K562 (cell line): ENCODE measurements around the gene PCDHA7. TPM values are rescaled to one million over a fixed set of nuclear protein-coding genes. Genes with fewer than 3 reads are reported as not detected.

ENCODE experiments used
- ATAC-seq: fragments of 200-7000 bp; cut with Tn5 transposase; 3 replicates; pipeline ENCODE4 v1.9.1; 2020; ENCODE audit warnings: moderate library complexity
- BruUV-seq: library from RNA; stranded (reverse); fragments of 400-500 nt; replicated peaks from 2 replicates; lab custom pipeline; 2021; lab: Mats Ljungman, UMichigan
- CTCF ChIA-PET: fragments of 300-600 bp; formaldehyde crosslinking; extraction: SDS; loops from one replicate; lab custom pipeline; 2021; ENCODE audit warnings: low intra/inter-chr PET ratio; lab: Yijun Ruan, JAX
- POLR2A ChIA-PET: fragments of 300-600, 350-650 bp; sonication (Branson Sonifier 250); formaldehyde crosslinking; extraction: SDS; loops from one replicate; lab custom pipeline; 2021; ENCODE audit warnings: antibody characterized with exemption, inconsistent platforms; lab: Yijun Ruan, JAX
- DNase-seq, 4 experiments: peaks; one replicate each; pipeline versions ENCODE4 v3.0.0 to v3.0.0-alpha.2; 2011 to 2018; ENCODE audit warnings: low spot score in 3 of 4, mixed read lengths in 3 of 4; ENCODE audit errors: extremely low read depth in 1 of 4
- FAIRE-seq: peaks from 2 replicates; lab custom pipeline; 2011; peaks lifted over from hg19 to GRCh38; lab: Jason Lieb, UNC
- H2AFZ ChIP-seq: 2 replicates; pipeline ENCODE4 v1.6.0; 2011; ENCODE audit warnings: low read depth, low read length, control low read depth, inconsistent platforms
- H3K27ac ChIP-seq: fragments of 200-600 bp; 3 replicates; pipeline ENCODE4 v1.8.0; 2011; ENCODE audit warnings: low read depth, mild to moderate bottlenecking, control low read depth, inconsistent platforms, low read length, moderate library complexity, mixed read lengths; ENCODE audit errors: extremely low read depth
- H3K27me3 ChIP-seq, 2 experiments: fragments of 300-600 bp in 1 of 2; 2 replicates in 1 of 2; 3 replicates in 1 of 2; pipeline versions ENCODE4 v1.6.0 to v1.8.0; 2011; ENCODE audit warnings: inconsistent platforms in 2 of 2, low read length in 2 of 2, mild to moderate bottlenecking in 1 of 2, mixed read lengths in 1 of 2, moderate library complexity in 1 of 2; ENCODE audit not compliant: control insufficient read depth in 2 of 2, insufficient read depth in 2 of 2
- H3K36me3 ChIP-seq: fragments of 300-600 bp; 3 replicates; pipeline ENCODE4 v1.8.0; 2011; ENCODE audit warnings: mild to moderate bottlenecking, low read length, inconsistent platforms; ENCODE audit not compliant: control insufficient read depth, insufficient read depth
- H3K4me1 ChIP-seq, 2 experiments: fragments of 200-600 bp in 1 of 2; replicated peaks in 1 of 2; 2 replicates in 1 of 2; 3 replicates in 1 of 2; pipeline versions ENCODE4 v1.5.1 to v1.8.0; 2011; ENCODE audit warnings: inconsistent platforms in 2 of 2, low read length in 2 of 2, mild to moderate bottlenecking in 1 of 2, mixed read lengths in 1 of 2, moderate library complexity in 1 of 2; ENCODE audit not compliant: control insufficient read depth in 2 of 2, insufficient read depth in 2 of 2
- H3K4me2 ChIP-seq: 2 replicates; pipeline ENCODE4 v1.6.1; 2011; ENCODE audit warnings: low read length, control low read depth, inconsistent platforms, mixed read lengths; ENCODE audit not compliant: insufficient read depth
- H3K4me3 ChIP-seq: fragments of 200-600 bp; sonication (generic), shearing (Covaris generic); 2 replicates; pipeline ENCODE4 v1.5.1; 2016; ENCODE audit warnings: control low read depth, inconsistent platforms
- H3K79me2 ChIP-seq: fragments of 200-600 bp; 3 replicates; pipeline ENCODE4 v1.8.0; 2011; ENCODE audit warnings: low read length, inconsistent platforms; ENCODE audit not compliant: control insufficient read depth, insufficient read depth
- H3K9ac ChIP-seq, 2 experiments: 2 replicates each; pipeline versions ENCODE4 v1.6.0 to v1.6.1; 2011; ENCODE audit warnings: low read depth in 2 of 2, low read length in 2 of 2, control low read depth in 1 of 2, inconsistent platforms in 1 of 2, mild to moderate bottlenecking in 1 of 2, mixed read lengths in 1 of 2; ENCODE audit not compliant: insufficient read depth in 1 of 2
- H3K9me1 ChIP-seq: one replicate; pipeline ENCODE4 v1.6.0; 2011; ENCODE audit warnings: inconsistent platforms, mild to moderate bottlenecking, low read length, moderate library complexity; ENCODE audit not compliant: control insufficient read depth, insufficient read depth
- H3K9me3 ChIP-seq: replicated peaks from 2 replicates; pipeline ENCODE4 v1.5.1; 2011; ENCODE audit warnings: low read depth, low read length, inconsistent platforms; ENCODE audit not compliant: control insufficient read depth, insufficient read depth
- H4K20me1 ChIP-seq: replicated peaks from 2 replicates; pipeline ENCODE4 v1.6.1; 2011; ENCODE audit warnings: low read length, inconsistent platforms, mixed read lengths; ENCODE audit not compliant: control insufficient read depth, insufficient read depth
- EP400 ChIP-seq: fragments of 450-650 bp; IDR thresholded peaks from 2 replicates; pipeline ENCODE4 v1.6.1; 2017; ENCODE audit warnings: antibody characterized with exemption, mild to moderate bottlenecking, moderate library complexity
- GTF3C2 ChIP-seq: IDR thresholded peaks from 3 replicates; pipeline ENCODE4 v1.6.1; 2011; ENCODE audit warnings: borderline replicate concordance, mild to moderate bottlenecking, moderate library complexity; ENCODE audit not compliant: insufficient read length; ENCODE audit errors: extremely low read depth
- JUN ChIP-seq, 2 experiments: sonication (generic) in 1 of 2; formaldehyde crosslinking in 1 of 2; IDR thresholded peaks; 2 replicates each; pipeline versions ENCODE4 v1.6.1 to v1.8.0; 2012 to 2022; ENCODE audit warnings: borderline replicate concordance in 2 of 2, mild to moderate bottlenecking in 2 of 2, improper control_type of control experiment in 1 of 2, low read depth in 1 of 2, low read length in 1 of 2, missing genetic modification reagents in 1 of 2
- MBD2 ChIP-seq: sonication (generic); IDR thresholded peaks from 2 replicates; pipeline ENCODE4 v1.6.1; 2016; ENCODE audit warnings: low read depth, borderline replicate concordance
- MTA2 ChIP-seq: fragments of 450-650 bp; IDR thresholded peaks from 2 replicates; pipeline ENCODE4 v1.6.1; 2016; ENCODE audit warnings: low read depth
- SLC30A9 ChIP-seq: fragments of 250-450 bp; sonication (Bioruptor Pico); IDR thresholded peaks from 2 replicates; pipeline ENCODE4 v1.8.0; 2022; ENCODE audit warnings: mild to moderate bottlenecking, moderate library complexity
- TBP ChIP-seq: optimal IDR thresholded peaks from 2 replicates; pipeline ENCODE3; 2011; ENCODE audit warnings: low read depth, low read length, improper control_type of control experiment
- TRIM24 ChIP-seq, 2 experiments: fragments of 450-650 bp; IDR thresholded peaks; 2 replicates each; pipeline ENCODE4 v1.6.1; 2016
- USF1 ChIP-seq: sonication (generic); formaldehyde crosslinking; IDR thresholded peaks from 2 replicates; pipeline ENCODE4 v1.9.0; 2022; ENCODE audit warnings: mild to moderate bottlenecking, missing genetic modification reagents
- ZBTB8A ChIP-seq: fragments of 450-650 bp; IDR thresholded peaks from 2 replicates; pipeline ENCODE4 v1.6.1; 2018; ENCODE audit warnings: mild to moderate bottlenecking, moderate library complexity; ENCODE audit not compliant: partially characterized antibody
- ZNF146 ChIP-seq: IDR thresholded peaks from one replicate; pipeline ENCODE4 v1.6.1; 2018; ENCODE audit warnings: missing compliant biosample characterization; ENCODE audit not compliant: unreplicated experiment
- WGBS: fragments of 100-300 bp; shearing (Covaris generic); methylation state at CpG from one replicate; pipeline ENCODE4 v1.1.6; 2016; ENCODE audit warnings: low coverage, mixed read lengths; ENCODE audit not compliant: insufficient coverage; ENCODE audit errors: missing lambda C conversion rate; 5-methylcytosine and 5-hydroxymethylcytosine counted together
- in situ Hi-C: fragments of 300-500 bp; cut with MboI; formaldehyde crosslinking; loops from 4 replicates; pipeline ENCODE4 v1.15.0; 2018; ENCODE audit warnings: inconsistent platforms, mixed read lengths
- intact Hi-C: fragments of 100-400 bp; cut with micrococcal nuclease; formaldehyde crosslinking; loops from 2 replicates; pipeline ENCODE4 v1.14.2; 2022
- polyA plus RNA-seq, 8 experiments: library from polyadenylated mRNA; depleted of rRNA in 4 of 8; stranded (reverse) in 5 of 8; unstranded in 3 of 8; fragments of >200 nt; fragmentation: Nextera tagmentation in 2 of 8; fragmentation: Illumina TruSeq in 1 of 8; extraction: Ambion mirVana in 2 of 8; extraction: Trizol in 1 of 8; gene quantifications; 2 replicates each; pipeline versions ENCODE4 v1.2.1 to v1.2.3, GENCODE V29; 2011 to 2014; ENCODE audit warnings: inconsistent platforms in 1 of 8, missing spikeins in 1 of 8
- total RNA-seq, 7 experiments: library from RNA; depleted of rRNA in 6 of 7; stranded (reverse); fragments of >200 nt in 6 of 7; fragmentation: Illumina TruSeq in 2 of 7; extraction: Trizol in 2 of 7; gene quantifications; 2 replicates each; pipeline versions ENCODE4 v1.2.1 to v1.2.3, GENCODE V29; 2011 to 2021; ENCODE audit warnings: low replicate concordance in 1 of 7
- TF ChIP-seq, protein P1 (sequence below): sonication (generic); IDR thresholded peaks from 2 replicates; pipeline ENCODE4 v1.6.1; 2016
- TF ChIP-seq, protein P2 (sequence below): fragments of 250-450 bp; sonication (Bioruptor Pico); IDR thresholded peaks from 2 replicates; pipeline ENCODE4 v1.9.0; 2021; ENCODE audit warnings: mild to moderate bottlenecking
- TF ChIP-seq, protein P3 (sequence below): fragments of 250-450 bp; sonication (Bioruptor Pico); IDR thresholded peaks from 2 replicates; pipeline ENCODE4 v1.8.0; 2021; ENCODE audit warnings: moderate library complexity, mild to moderate bottlenecking, inconsistent platforms

PCDHA7 gene
- total and polyA plus RNA-seq, 9 of the 15 experiments (the other 6 are each of a cell fraction or from before 2014, with no cell fraction given), result not detected

GRCh38 chr5:140822281-140822629, 11.8 kb upstream of the PCDHA7 start:
- no peak for ATAC-seq
- TF ChIP-seq TRIM24 (IDR thresholded peaks at IDR 0.05) (no peak), ZBTB8A (no peak), EP400 (no peak), JUN (IDR thresholded peaks at IDR 0.05; ENCODE audit: borderline replicate concordance, low read depth, low read length) (no peak), JUN (CRISPR knock-in tag; IDR thresholded peaks at IDR 0.05; ENCODE audit: borderline replicate concordance) (no peak), GTF3C2 (no peak), TBP (no peak), MTA2 (no peak), ZNF146 (CRISPR knock-in tag) (no peak), USF1 (CRISPR knock-in tag) (no peak), SLC30A9 (CRISPR knock-in tag) (no peak), MBD2 (no peak)
- TF ChIP-seq, protein P1, sequence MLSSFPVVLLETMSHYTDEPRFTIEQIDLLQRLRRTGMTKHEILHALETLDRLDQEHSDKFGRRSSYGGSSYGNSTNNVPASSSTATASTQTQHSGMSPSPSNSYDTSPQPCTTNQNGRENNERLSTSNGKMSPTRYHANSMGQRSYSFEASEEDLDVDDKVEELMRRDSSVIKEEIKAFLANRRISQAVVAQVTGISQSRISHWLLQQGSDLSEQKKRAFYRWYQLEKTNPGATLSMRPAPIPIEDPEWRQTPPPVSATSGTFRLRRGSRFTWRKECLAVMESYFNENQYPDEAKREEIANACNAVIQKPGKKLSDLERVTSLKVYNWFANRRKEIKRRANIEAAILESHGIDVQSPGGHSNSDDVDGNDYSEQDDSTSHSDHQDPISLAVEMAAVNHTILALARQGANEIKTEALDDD, result no peak
- TF ChIP-seq, protein P2, sequence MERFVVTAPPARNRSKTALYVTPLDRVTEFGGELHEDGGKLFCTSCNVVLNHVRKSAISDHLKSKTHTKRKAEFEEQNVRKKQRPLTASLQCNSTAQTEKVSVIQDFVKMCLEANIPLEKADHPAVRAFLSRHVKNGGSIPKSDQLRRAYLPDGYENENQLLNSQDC, result no peak
- TF ChIP-seq, protein P3, sequence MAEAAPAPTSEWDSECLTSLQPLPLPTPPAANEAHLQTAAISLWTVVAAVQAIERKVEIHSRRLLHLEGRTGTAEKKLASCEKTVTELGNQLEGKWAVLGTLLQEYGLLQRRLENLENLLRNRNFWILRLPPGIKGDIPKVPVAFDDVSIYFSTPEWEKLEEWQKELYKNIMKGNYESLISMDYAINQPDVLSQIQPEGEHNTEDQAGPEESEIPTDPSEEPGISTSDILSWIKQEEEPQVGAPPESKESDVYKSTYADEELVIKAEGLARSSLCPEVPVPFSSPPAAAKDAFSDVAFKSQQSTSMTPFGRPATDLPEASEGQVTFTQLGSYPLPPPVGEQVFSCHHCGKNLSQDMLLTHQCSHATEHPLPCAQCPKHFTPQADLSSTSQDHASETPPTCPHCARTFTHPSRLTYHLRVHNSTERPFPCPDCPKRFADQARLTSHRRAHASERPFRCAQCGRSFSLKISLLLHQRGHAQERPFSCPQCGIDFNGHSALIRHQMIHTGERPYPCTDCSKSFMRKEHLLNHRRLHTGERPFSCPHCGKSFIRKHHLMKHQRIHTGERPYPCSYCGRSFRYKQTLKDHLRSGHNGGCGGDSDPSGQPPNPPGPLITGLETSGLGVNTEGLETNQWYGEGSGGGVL (CRISPR knock-in tag), result no peak

More at GRCh38 chr5:140822281-140822629, 11.8 kb upstream of the PCDHA7 start:
- FAIRE-seq, result no peak
- H3K27me3 ChIP-seq, result no peaks in the 10 kb centered on the region
- no peaks in the 10 kb centered on the region for H3K36me3 ChIP-seq
- no peak overlapping the region for H3K4me2 ChIP-seq
- POLR2A ChIA-PET, result no interaction called here
- no peak overlapping the region for H3K27ac ChIP-seq
- intact Hi-C loops (no loop called here), in situ Hi-C loops (no loop called here)
- no peak for DNase-seq
- H3K9me1 ChIP-seq, result no peaks in the 10 kb centered on the region
- 2% methylated on average over 6 of the region's 6 CpGs for WGBS
- H4K20me1 ChIP-seq, result no peaks in the 10 kb centered on the region
- no peaks in the 10 kb centered on the region; the same call in 1 of the 2 replicates for H3K9me3 ChIP-seq
- H2AFZ ChIP-seq, result no peak overlapping the region
- H3K4me3 ChIP-seq, result no peak overlapping the region
- H3K79me2 ChIP-seq, result no peaks in the 10 kb centered on the region
- H3K9ac ChIP-seq, result no peak overlapping the region
- CTCF ChIA-PET, result no interaction called here
- H3K4me1 ChIP-seq, result peaks cover 0 to 15% of the 10 kb centered on the region in 2 experiments; a peak in 2 of 5 replicates
- no TSS peak for BruUV-seq
